ENCODE measurements around the gene JUND.

The JUND gene

DNA sequence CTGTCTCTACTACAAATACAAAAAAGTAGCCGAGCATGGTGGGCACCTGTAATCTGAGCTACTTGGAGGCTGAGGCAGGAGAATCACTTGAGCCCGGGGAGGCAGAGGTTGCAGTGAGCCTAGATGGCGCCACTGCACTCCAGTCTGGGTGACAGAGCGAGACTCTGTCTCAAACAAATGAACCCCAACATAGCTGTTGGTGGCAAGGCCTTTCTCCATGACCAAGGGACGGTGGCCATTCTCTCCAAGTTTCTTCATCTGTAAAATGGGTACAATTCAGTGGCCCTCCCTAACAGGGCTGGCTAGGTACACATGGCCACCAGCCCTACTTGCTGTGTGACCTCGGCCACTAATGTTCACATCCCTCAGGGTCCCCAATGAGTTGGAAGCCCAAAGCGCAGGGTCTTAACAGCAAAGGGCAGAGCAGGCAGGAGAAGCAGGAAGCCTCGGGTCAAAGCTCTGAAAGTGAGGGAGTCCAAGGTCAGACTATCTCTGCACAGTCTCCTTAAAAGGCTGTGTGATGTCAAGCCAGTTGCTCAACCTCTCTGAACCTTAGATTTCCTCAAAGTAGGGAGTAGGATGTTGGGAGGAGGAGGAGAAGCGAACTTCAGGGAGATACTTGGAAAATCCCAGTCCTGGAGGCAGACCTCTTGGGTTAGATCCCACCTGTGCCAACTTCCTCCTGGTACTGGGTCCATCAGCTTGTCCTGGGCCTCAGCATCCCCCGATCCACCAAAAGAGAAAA is 2.7 kb downstream of the JUND start:
- TF ChIP-seq POLR2A (IDR thresholded peaks at IDR 0.05; ENCODE audit: low read length) (peak; percentile 55), GATA1 (IDR thresholded peaks at IDR 0.05; ENCODE audit: low read depth, low read length) (no peak)
- DNase-seq, result peak; percentile 70 to 79

- no peak for TF ChIP-seq GATA1 (IDR thresholded peaks at IDR 0.05; ENCODE audit: low read depth, low read length)
- peak; percentile 72 for TF ChIP-seq POLR2A (IDR thresholded peaks at IDR 0.05; ENCODE audit: low read length)
- DNase-seq, result peak in 1 of 2 experiments; percentile 71
Observed at GRCh38 chr19:18274781-18275356, 6.6 kb downstream of the JUND start.

DNA sequence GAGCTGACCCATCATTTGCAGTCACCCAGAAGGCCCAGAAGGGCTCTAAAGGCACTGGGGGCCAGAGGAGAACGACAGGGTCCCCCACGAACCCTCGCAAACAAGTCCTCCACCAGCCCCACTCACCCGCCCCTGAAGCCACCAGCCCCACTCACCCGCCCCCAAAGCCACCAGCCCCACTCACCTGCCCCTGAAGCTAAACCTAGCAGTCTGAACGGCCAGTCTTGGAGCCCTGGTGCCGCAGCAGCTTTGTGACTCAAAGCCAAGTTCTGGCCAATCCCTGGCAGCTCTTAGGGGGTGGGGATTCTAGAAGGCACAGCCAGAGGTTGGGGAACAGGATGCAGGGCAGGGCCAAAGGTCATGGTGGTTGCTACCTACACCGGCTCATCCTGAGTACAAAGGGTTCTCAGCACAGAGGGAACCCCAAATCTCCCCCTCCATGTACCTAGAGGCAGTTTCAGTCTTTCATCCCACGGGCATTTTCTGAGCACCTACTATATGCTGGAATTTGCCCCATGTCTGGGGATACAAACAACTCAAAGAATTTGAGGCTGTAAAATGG is 7.1 kb downstream of the JUND start, which contains the start of gene IQCN:
Gene IQCN (minus strand): TSS at position 234 of the 562 bp plus-strand sequence. CDS start 4,974 bp downstream, outside the sequence.
- no peak for DNase-seq
- TF ChIP-seq GATA1 (IDR thresholded peaks at IDR 0.05; ENCODE audit: low read depth, low read length) (no peak), POLR2A (IDR thresholded peaks at IDR 0.05; ENCODE audit: low read length) (no peak)

GRCh38 chr19:18273561-18274218 is 7.7 kb downstream of the JUND start:
- TF ChIP-seq POLR2A (IDR thresholded peaks at IDR 0.05; ENCODE audit: low read length) (no peak), GATA1 (IDR thresholded peaks at IDR 0.05; ENCODE audit: low read depth, low read length) (no peak)
- DNase-seq, result no peak

DNA sequence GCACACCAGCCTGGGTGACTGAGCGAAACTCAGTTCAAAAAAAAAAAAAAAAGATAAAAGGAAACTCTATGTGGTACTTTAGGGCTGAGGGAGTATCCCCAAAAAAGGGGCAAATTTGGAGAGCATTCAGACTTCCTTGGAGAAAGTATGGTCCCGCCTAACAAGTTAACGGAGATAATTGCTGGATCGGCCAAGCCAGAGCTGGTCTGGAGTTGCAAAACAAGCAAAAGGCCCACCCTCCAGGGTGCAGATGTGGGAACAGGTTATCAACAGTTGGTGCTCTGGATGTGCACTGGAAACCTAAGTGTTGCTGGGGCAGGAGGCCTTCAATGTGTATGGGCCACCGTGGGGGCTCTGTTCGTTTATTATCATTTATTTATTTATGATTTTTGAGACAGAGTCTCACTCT is 10.0 kb downstream of the JUND start:
- DNase-seq, result peak in 1 of 2 experiments; percentile 52
- TF ChIP-seq POLR2A (IDR thresholded peaks at IDR 0.05; ENCODE audit: low read length), result no peak
- no peak for TF ChIP-seq GATA1 (IDR thresholded peaks at IDR 0.05; ENCODE audit: low read depth, low read length)

- no peak for DNase-seq
- TF ChIP-seq POLR2A (IDR thresholded peaks at IDR 0.05; ENCODE audit: low read length) (no peak), GATA1 (IDR thresholded peaks at IDR 0.05; ENCODE audit: low read depth, low read length) (no peak)
Observed at GRCh38 chr19:18270326-18270725, 11.1 kb downstream of the JUND start.

DNA sequence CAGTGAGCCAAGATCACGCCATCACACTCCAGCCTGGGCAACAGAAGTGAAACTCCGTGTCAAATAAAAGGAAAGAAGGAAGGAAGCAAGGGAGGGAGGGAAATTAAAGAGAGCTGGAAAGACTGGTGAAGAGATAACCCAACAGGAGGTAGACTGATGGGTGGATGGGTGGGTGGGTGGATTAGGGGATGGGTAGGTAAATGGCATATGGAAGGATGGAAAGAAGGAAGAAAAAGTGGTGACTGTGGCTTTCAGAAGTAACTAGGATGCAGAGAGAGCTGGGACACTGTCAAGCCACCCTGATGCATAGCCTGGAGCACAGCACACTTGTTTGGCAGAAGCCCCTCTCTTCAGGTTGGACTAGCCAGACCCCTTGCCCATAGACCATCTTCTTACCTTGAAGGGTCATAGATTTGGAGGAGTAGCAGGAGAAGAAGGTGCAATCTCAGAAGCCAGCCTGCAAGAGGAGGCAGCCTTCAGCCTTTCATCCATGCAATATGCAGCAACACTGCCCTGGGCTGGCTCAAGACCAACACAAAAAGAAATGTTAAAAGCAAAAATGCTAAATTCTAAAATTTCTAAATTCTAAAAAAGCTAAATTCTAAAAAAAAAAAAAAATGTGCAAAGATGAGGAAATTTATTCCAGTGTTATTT is 12.2 kb downstream of the JUND start:
- TF ChIP-seq GATA1 (IDR thresholded peaks at IDR 0.05; ENCODE audit: low read depth, low read length) (no peak), POLR2A (IDR thresholded peaks at IDR 0.05; ENCODE audit: low read length) (no peak)
- DNase-seq, result no peak

DNA sequence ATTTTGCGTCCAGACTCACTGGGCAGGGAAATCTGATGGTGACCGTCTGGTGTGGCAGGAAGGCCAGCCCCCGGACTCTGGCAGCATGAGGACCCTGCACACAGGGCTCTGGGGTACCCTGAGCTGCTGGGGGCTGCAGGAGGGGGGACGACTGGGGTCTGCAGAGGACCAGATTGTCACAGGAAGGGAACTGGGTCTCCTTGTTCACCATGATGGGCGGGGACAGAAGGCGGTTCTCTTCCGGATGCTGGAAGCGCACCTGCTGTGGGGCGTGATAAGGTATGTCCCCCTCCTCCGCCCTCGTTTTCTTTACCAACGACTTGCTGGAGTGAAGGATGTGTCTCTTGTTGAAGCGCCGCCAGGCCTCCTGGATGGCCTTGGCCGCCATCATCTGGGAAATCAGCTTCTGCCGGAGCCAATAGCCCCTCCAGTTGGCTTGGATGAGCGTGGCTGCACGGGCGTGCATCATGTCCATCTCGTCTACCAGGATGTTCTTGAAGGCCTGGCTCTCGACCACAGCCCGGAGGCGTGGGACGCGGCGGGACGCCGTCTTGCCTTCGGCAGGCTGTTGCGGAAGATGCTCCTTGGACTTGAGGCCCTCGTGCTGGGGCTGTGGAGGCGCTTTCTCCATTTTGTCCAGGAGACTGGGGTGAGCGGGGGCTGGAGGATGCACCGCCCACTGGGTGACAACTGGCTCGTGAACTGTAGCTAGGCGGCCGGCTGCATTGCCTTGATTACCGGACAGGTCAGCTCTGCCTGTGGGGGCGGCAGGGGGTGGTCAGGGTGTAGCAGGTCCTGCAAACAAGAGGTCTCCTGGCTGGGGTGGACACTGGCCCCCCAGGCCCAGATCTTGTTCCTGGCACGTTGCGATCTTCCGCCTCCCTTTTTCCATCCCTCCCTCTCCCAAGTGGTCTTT is 14.4 kb downstream of the JUND start:
- DNase-seq, result no peak
- TF ChIP-seq GATA1 (IDR thresholded peaks at IDR 0.05; ENCODE audit: low read depth, low read length) (no peak), POLR2A (IDR thresholded peaks at IDR 0.05; ENCODE audit: low read length) (no peak)

GRCh38 chr19:18265582-18265981 is 15.8 kb downstream of the JUND start:
- TF ChIP-seq GATA1 (IDR thresholded peaks at IDR 0.05; ENCODE audit: low read depth, low read length) (no peak), POLR2A (IDR thresholded peaks at IDR 0.05; ENCODE audit: low read length) (no peak)
- no peak for DNase-seq

- no peak for TF ChIP-seq GATA1 (IDR thresholded peaks at IDR 0.05; ENCODE audit: low read depth, low read length)
- no peak for TF ChIP-seq POLR2A (IDR thresholded peaks at IDR 0.05; ENCODE audit: low read length)
- no peak for DNase-seq
Observed at GRCh38 chr19:18264971-18265540, 16.4 kb downstream of the JUND start.

DNA sequence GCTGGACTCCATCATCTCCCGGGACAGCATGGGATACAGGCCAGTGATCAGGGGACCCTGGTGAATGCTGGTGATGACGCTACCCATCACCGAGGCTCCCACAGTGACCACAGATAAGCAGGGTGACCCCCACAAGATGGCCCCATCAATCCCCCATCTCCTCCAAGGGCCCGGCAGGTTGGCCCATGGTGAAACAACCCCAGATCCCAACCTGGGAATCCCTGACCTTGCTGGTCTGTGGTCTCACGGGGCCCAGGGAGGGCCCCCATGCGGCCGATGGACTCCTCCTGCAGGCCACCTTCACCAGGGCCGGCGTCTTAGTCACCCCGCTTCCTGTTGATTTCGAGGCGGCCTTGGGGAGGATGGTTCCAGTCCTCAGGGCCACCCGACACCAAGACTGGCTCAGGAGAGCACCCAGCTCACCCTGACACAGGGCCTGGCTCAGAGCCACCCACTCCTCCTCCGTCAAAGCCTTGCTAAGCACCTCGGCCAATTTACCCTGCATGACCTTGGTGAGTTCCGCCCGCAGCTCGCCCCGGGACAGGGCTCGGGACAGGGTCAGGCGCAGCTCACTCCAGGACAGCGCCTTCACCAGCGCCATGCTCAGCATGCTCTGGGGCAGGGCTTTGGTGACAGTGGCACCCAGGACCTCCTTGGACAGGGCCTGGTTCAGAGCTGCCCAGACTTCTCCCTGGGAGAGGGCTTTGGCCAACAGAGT is 17.1 kb downstream of the JUND start:
- no peak for TF ChIP-seq GATA1 (IDR thresholded peaks at IDR 0.05; ENCODE audit: low read depth, low read length)
- TF ChIP-seq POLR2A (IDR thresholded peaks at IDR 0.05; ENCODE audit: low read length), result no peak
- DNase-seq, result no peak

Measured in erythroblast (primary cell).